ENCODE measurements around the gene KLK13. TPM values are rescaled to one million over a fixed set of nuclear protein-coding genes. Genes with fewer than 3 reads are reported as not detected.

Gene KLK13
- polyA plus RNA-seq, 3 donors = not detected

DNA sequence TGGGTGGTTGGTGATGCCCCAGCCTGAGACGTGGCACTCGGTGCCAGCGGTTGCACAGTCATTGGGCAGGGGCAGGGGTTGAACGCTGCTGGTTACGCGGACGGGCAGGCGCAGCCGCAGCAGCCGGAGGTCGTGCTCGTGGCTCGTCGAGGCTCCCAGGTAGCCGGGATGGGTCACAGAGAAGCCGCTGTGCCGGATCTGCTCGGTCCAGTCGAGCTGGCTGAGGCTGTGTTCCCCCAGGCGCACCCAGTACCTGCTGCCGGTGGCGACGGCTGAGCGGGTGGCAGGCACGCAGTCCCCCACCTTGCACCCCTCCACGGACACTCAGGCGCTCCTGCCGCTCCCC, 33.0 kb downstream of the KLK13 start:
- Mint-ChIP-seq H3K4me3 (no peak overlapping the region), H3K27ac (no peak overlapping the region), H3K27me3 (ENCODE audit: low read depth in 3 of 3) (peaks cover 14 to 25% (median 15%) of the 10 kb centered on the region in 3 donors), H3K4me1 (no peaks in the 10 kb centered on the region), H3K36me3 (no peaks in the 10 kb centered on the region), H3K9me3 (peaks cover 0 to 5% (median 0%) of the 10 kb centered on the region in 7 donors)
- no peaks in the 10 kb centered on the region for H3K79me2 ChIP-seq (ENCODE audit: insufficient read depth, low read length)
- H3K9me3 ChIP-seq (replicated peaks in 1 of 2; ENCODE audit: control insufficient read depth in 1 of 2, insufficient read depth in 1 of 2, low read length in 2 of 2) = no peaks in the 10 kb centered on the region
- no peak overlapping the region for H3K27ac ChIP-seq (ENCODE audit: low read depth in 1 of 2, low read length in 2 of 2)
- no peak overlapping the region for H3K4me3 ChIP-seq (replicated peaks in 1 of 3; ENCODE audit: low read depth in 2 of 3, low read length in 3 of 3)
- H3K36me3 ChIP-seq (replicated peaks in 1 of 2; ENCODE audit: control insufficient read depth in 1 of 2, insufficient read depth in 2 of 2, low read length in 2 of 2) = no peaks in the 10 kb centered on the region
- WGBS (ENCODE audit: insufficient coverage) = 91% methylated on average over 28 of the region's 28 CpGs
- no peak overlapping the region for H3K4me2 ChIP-seq (replicated peaks; ENCODE audit: extremely low read depth, low read length, poor library complexity, severe bottlenecking)
- no peaks in the 10 kb centered on the region for H3K27me3 ChIP-seq (ENCODE audit: control insufficient read depth in 2 of 2, insufficient read depth in 2 of 2, low read length in 2 of 2)
- no peak for DNase-seq
- intact Hi-C loops (cut with micrococcal nuclease) = no loop called here
- no peak for TF ChIP-seq CTCF (IDR thresholded peaks at IDR 0.05)
- no peak overlapping the region for H2AFZ ChIP-seq (ENCODE audit: insufficient read depth, low read depth, low read length, poor library complexity, severe bottlenecking)
- H3K9ac ChIP-seq (ENCODE audit: insufficient read depth, low read length, poor library complexity, severe bottlenecking) = no peak overlapping the region
- H4K20me1 ChIP-seq (ENCODE audit: insufficient read depth, low read length) = no peaks in the 10 kb centered on the region
- no peaks in the 10 kb centered on the region for H3K4me1 ChIP-seq (ENCODE audit: control insufficient read depth in 1 of 2, insufficient read depth in 2 of 2, low read length in 2 of 2)

DNA sequence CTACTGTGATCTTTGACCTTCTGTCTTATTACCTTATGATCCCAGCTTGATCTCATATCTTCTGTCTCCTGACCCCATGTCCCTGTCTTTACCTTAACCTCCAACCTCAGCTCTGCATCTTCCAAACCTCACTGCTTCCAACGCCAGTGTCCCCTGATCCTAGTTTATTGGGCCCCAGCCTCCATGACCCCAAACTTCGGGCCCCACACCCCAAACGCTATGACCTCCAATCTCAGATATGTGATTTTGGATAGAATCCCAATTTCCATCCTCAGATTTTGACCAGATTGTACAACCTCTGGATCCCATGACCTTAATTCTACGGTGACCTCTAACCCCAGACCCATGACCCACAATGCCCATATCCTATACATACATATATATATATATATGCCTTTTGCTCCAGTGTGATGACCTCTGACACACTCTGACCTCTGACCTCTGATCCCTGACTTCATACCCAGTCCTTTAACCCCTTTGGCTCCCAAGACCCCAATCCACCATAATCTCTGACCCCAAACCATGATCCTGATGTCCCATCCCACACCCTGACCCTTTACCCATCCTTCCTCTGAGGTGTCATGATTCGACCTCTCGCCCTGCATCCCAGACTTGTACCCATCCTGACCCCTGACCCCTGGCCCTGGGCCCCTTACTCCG, 33.5 kb downstream of the KLK13 start:
- Histone ChIP-seq H3K79me2 (ENCODE audit: insufficient read depth, low read length) (no peaks in the 10 kb centered on the region), H3K4me3 (replicated peaks in 1 of 3; ENCODE audit: low read depth in 2 of 3, low read length in 3 of 3) (no peak overlapping the region), H3K4me1 (ENCODE audit: control insufficient read depth in 1 of 2, insufficient read depth in 2 of 2, low read length in 2 of 2) (no peaks in the 10 kb centered on the region), H3K27ac (ENCODE audit: low read depth in 1 of 2, low read length in 2 of 2) (no peak overlapping the region), H3K4me2 (replicated peaks; ENCODE audit: extremely low read depth, low read length, poor library complexity, severe bottlenecking) (no peak overlapping the region), H3K9ac (ENCODE audit: insufficient read depth, low read length, poor library complexity, severe bottlenecking) (no peak overlapping the region), H3K9me3 (replicated peaks in 1 of 2; ENCODE audit: control insufficient read depth in 1 of 2, insufficient read depth in 1 of 2, low read length in 2 of 2) (no peaks in the 10 kb centered on the region), H3K36me3 (replicated peaks in 1 of 2; ENCODE audit: control insufficient read depth in 1 of 2, insufficient read depth in 2 of 2, low read length in 2 of 2) (no peaks in the 10 kb centered on the region), H4K20me1 (ENCODE audit: insufficient read depth, low read length) (no peaks in the 10 kb centered on the region), H3K27me3 (ENCODE audit: control insufficient read depth in 2 of 2, insufficient read depth in 2 of 2, low read length in 2 of 2) (no peaks in the 10 kb centered on the region), H2AFZ (ENCODE audit: insufficient read depth, low read depth, low read length, poor library complexity, severe bottlenecking) (no peak overlapping the region)
- Mint-ChIP-seq H3K27ac (no peak overlapping the region), H3K9me3 (peaks cover 0 to 5% (median 0%) of the 10 kb centered on the region in 7 donors), H3K27me3 (ENCODE audit: low read depth in 3 of 3) (peaks cover 16 to 29% (median 17%) of the 10 kb centered on the region in 3 donors), H3K4me3 (no peak overlapping the region), H3K4me1 (no peaks in the 10 kb centered on the region), H3K36me3 (no peaks in the 10 kb centered on the region)
- intact Hi-C loops (cut with micrococcal nuclease) = no loop called here
- WGBS (ENCODE audit: insufficient coverage) = 82% methylated on average over 4 of the region's 7 CpGs
- DNase-seq = no peak
- TF ChIP-seq CTCF (IDR thresholded peaks at IDR 0.05) = no peak
